Activated CD8-positive, alpha-beta T cell treated with anti-CD3 and anti-CD28 coated beads for 36 hours (primary cell): ENCODE data around the gene FGF2. TPM values are rescaled to one million over a fixed set of nuclear protein-coding genes. Genes with fewer than 3 reads are reported as not detected.

ENCODE experiments used
- ATAC-seq: fragments of 200-7000 bp; cut with Tn5 transposase; one replicate; pipeline ENCODE4 v1.10.0; 2021; ENCODE audit warnings: mild to moderate bottlenecking, moderate library complexity
- CTCF ChIA-PET: fragments of 350-600 bp; sonication (Branson Sonifier 250); formaldehyde crosslinking; loops from one replicate; lab custom pipeline; 2021; ENCODE audit warnings: antibody characterized with exemption; lab: Charles Lee
- POLR2A ChIA-PET: fragments of 350-600 bp; sonication (Branson Sonifier 250); formaldehyde crosslinking; loops from one replicate; lab custom pipeline; 2021; ENCODE audit warnings: antibody characterized with exemption; lab: Charles Lee
- DNase-seq: peaks from one replicate; pipeline ENCODE4 v3.0.0-alpha.2; 2020
- H3K27ac Mint-ChIP-seq: one replicate; pipeline ENCODE4 v1.8.0; 2021; ENCODE audit warnings: mild to moderate bottlenecking, mixed read lengths
- H3K27me3 Mint-ChIP-seq: one replicate; pipeline ENCODE4 v1.8.0; 2021; ENCODE audit warnings: mixed read lengths
- H3K36me3 Mint-ChIP-seq: one replicate; pipeline ENCODE4 v1.8.0; 2021; ENCODE audit warnings: low read depth, mixed read lengths
- H3K4me1 Mint-ChIP-seq: one replicate; pipeline ENCODE4 v1.8.0; 2021; ENCODE audit warnings: low read depth, mixed read lengths
- H3K4me3 Mint-ChIP-seq: one replicate; pipeline ENCODE4 v1.8.0; 2021; ENCODE audit warnings: mild to moderate bottlenecking, moderate library complexity, mixed read lengths
- H3K9me3 Mint-ChIP-seq: one replicate; pipeline ENCODE4 v1.8.0; 2021; ENCODE audit warnings: mixed read lengths
- intact Hi-C: fragments of 100-400 bp; cut with micrococcal nuclease; formaldehyde crosslinking; loops from one replicate; pipeline ENCODE4 v1.10.0; 2022
- total RNA-seq, 2 experiments: library from RNA; stranded (reverse); gene quantifications; one replicate each; pipeline ENCODE4 v1.2.3, GENCODE V29; 2021
- TF ChIP-seq, protein P1 (sequence below): fragments of 200-600 bp; IDR thresholded peaks from one replicate; pipeline ENCODE4 v1.8.0; 2022; ENCODE audit warnings: antibody characterized with exemption, mild to moderate bottlenecking

FGF2 gene
- total RNA-seq, 2 experiments from 2014 or later, result 0.13 TPM; not detected in 1

DNA sequence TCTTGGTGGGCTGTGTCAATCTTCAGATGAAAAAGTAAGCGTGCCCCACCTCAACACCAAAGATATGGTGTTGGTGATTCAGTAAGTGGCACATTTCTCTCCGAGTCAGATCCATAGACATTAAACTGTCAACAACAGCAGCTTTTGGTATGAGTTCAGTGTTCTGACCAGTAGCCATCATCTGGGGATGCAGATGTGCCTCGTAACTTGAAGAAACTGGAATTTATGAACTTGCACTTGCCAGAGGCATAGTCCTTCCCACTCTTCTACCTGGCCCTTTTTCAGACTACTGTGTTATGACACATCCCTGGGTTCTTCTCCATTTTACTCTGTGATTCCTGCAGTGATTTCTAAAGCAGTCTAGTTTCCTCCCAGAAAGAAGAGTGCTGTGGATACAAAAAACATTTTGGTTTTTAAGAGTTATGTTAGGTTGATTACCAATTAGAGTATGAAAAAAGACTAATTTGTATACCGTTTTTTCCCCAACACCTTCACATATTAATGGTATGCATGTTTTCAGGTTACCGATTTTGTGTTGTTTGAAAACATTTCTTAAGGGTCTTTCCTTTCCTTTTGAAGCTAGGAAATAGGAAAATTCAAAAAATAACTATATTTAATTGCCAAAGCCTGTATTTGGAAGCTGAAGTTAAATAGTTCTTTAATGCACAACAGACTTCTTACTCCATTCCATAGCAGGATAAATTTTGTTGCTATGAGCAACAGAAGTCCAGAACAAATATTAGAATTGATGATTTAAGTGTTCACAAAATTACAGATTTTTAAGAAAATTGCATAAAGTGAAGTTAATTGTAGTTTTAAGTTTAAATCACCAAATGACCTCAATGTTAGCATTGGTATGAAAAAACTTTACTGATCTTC lies 56.5 kb downstream of the FGF2 start:
- H3K4me3 Mint-ChIP-seq, result no peak overlapping the region
- no peaks in the 10 kb centered on the region for H3K4me1 Mint-ChIP-seq
- intact Hi-C loops, result no loop called here
- peaks cover 2% of the 10 kb centered on the region for H3K27me3 Mint-ChIP-seq
- no peak for ATAC-seq
- ChIA-PET POLR2A (no interaction called here), CTCF (interaction anchor here (1.2 kb wide), 1 partner anchor 9 kb away, joined by 4 read pairs; no protein-coding TSS in a partner anchor)
- H3K36me3 Mint-ChIP-seq, result no peaks in the 10 kb centered on the region
- peaks cover 7% of the 10 kb centered on the region for H3K9me3 Mint-ChIP-seq
- TF ChIP-seq, protein P1, sequence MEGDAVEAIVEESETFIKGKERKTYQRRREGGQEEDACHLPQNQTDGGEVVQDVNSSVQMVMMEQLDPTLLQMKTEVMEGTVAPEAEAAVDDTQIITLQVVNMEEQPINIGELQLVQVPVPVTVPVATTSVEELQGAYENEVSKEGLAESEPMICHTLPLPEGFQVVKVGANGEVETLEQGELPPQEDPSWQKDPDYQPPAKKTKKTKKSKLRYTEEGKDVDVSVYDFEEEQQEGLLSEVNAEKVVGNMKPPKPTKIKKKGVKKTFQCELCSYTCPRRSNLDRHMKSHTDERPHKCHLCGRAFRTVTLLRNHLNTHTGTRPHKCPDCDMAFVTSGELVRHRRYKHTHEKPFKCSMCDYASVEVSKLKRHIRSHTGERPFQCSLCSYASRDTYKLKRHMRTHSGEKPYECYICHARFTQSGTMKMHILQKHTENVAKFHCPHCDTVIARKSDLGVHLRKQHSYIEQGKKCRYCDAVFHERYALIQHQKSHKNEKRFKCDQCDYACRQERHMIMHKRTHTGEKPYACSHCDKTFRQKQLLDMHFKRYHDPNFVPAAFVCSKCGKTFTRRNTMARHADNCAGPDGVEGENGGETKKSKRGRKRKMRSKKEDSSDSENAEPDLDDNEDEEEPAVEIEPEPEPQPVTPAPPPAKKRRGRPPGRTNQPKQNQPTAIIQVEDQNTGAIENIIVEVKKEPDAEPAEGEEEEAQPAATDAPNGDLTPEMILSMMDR, result no peak
- no peak overlapping the region for H3K27ac Mint-ChIP-seq
- no peak for DNase-seq

DNA sequence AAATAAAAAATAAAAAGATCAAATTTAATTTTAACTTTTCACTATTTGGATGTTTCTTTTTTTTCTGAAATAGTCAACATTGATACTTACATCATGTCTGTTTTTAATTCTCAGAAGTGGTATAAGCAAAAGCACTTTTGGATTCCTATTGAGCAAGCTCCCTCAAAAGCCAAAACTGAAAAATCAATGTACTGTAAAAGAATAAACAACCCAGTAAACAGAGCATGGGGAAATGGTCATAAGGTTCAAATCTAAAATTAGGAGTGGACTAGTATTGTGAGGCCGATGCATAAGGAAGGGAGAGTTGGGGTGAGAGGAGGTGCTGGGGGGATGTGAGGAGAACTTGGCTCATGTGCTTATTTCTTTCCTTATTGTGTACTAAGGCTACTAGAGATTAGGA lies 57.9 kb downstream of the FGF2 start:
- ChIA-PET CTCF (no interaction called here), POLR2A (no interaction called here)
- Mint-ChIP-seq H3K4me1 (no peaks in the 10 kb centered on the region), H3K27me3 (peaks cover 2% of the 10 kb centered on the region), H3K4me3 (no peak overlapping the region), H3K9me3 (peaks cover 7% of the 10 kb centered on the region), H3K36me3 (no peaks in the 10 kb centered on the region), H3K27ac (no peak overlapping the region)
- intact Hi-C loops, result no loop called here
- ATAC-seq (no peak), DNase-seq (no peak)
- TF ChIP-seq, protein P1, result no peak

DNA sequence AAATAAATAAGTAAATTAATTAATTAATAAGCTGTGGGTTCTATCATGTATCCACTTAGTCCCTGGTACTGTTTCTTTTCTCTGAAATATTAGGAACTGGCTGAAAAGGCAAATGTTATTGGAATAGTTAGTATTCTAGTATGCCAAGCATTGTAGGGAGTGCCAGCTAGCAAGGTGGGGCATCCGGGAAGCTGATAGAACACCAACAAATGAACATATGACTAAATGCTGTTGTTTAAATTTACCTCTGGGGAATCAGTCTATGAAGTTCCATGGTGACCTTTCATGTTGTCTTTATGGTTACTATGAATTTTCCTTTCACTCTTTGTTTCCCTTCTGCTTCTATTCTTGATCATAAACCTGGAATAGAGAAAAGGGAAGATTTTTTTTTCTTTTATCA lies 63.1 kb downstream of the FGF2 start:
- H3K9me3 Mint-ChIP-seq, result no peaks in the 10 kb centered on the region
- no peak for ATAC-seq
- intact Hi-C loops, result no loop called here
- no peaks in the 10 kb centered on the region for H3K36me3 Mint-ChIP-seq
- POLR2A ChIA-PET, result no interaction called here
- TF ChIP-seq, protein P1, result no peak
- no peak overlapping the region for H3K4me3 Mint-ChIP-seq
- CTCF ChIA-PET, result interaction anchor here (1.4 kb wide), 1 partner anchor 132 kb away, joined by 3 read pairs; no protein-coding TSS in a partner anchor
- H3K27ac Mint-ChIP-seq, result no peak overlapping the region
- H3K4me1 Mint-ChIP-seq, result no peaks in the 10 kb centered on the region
- no peaks in the 10 kb centered on the region for H3K27me3 Mint-ChIP-seq
- DNase-seq, result no peak

DNA sequence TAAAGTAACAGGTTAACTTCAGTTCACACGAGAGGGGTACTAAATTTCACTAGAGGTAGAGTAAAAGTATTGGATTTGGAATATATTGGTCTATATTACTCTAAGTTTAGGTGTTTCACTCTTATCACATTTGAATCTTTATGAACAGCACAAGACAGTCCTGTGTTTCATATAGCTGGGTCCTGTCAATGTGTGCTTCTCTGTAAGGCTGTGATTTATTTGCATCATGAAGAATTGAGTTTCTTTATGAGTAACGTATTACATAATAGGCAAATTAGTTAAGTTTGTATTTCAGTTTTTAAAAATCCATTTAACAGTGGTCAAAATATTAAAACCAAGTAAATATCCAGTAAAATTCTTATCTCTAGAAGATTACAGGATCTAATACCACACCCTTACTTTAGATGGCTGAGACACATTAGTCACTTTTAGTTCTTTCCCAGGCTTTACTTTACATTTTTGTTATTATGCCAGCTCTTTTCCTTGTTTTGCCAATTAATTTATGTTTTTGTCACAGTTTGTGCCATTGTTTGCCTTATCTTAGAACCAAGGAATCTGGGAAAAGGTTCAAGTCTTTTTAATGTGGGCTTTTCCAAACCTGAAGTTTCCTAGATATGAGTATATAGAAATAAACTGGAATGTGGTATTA lies 63.6 kb downstream of the FGF2 start:
- POLR2A ChIA-PET, result no interaction called here
- intact Hi-C loops, result no loop called here
- no peak overlapping the region for H3K27ac Mint-ChIP-seq

More for the DNA sequence above, 63.6 kb downstream of the FGF2 start:
- Mint-ChIP-seq H3K4me1 (no peaks in the 10 kb centered on the region), H3K9me3 (no peaks in the 10 kb centered on the region), H3K27me3 (no peaks in the 10 kb centered on the region), H3K36me3 (no peaks in the 10 kb centered on the region), H3K4me3 (no peak overlapping the region)
- TF ChIP-seq, protein P1, result no peak
- CTCF ChIA-PET, result no interaction called here
- no peak for DNase-seq
- ATAC-seq, result no peak
